ENCODE data around the gene PISD.
"Not testable (repeated sequence)": the region's sequence is repeated elsewhere in the genome, so short reads cannot be mapped to it uniquely, and the experiment has no call there.

DNA sequence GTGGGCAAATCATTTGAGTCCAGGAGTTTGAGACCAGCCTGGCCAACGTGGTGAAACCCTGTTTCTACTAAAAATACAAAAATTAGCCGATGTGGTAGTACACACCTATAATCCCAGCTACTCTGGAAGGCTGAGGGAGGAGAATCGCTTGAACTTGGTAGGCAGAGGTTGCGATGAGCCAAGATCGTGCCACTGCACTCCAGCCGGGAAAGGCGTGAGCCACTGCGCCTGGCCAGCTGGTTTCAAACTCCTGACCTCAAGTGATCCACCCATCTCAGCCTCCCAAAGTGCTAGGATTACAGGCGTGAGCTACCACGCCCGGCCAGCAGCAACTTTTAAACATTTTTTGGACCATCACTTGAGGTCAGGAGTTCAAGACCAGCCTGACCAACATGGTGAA lies 32.0 kb upstream of the PISD start:
- TF ChIP-seq, protein P1, sequence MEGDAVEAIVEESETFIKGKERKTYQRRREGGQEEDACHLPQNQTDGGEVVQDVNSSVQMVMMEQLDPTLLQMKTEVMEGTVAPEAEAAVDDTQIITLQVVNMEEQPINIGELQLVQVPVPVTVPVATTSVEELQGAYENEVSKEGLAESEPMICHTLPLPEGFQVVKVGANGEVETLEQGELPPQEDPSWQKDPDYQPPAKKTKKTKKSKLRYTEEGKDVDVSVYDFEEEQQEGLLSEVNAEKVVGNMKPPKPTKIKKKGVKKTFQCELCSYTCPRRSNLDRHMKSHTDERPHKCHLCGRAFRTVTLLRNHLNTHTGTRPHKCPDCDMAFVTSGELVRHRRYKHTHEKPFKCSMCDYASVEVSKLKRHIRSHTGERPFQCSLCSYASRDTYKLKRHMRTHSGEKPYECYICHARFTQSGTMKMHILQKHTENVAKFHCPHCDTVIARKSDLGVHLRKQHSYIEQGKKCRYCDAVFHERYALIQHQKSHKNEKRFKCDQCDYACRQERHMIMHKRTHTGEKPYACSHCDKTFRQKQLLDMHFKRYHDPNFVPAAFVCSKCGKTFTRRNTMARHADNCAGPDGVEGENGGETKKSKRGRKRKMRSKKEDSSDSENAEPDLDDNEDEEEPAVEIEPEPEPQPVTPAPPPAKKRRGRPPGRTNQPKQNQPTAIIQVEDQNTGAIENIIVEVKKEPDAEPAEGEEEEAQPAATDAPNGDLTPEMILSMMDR (IDR thresholded peaks at IDR 0.05; ENCODE audit: insufficient read depth, low read length) = not testable (repeated sequence)
- TF ChIP-seq POLR2AphosphoS5 (IDR thresholded peaks at IDR 0.05; ENCODE audit: low read depth) = not testable (repeated sequence)

Measured in HL-60 (cell line).